ENCODE data around the gene KCNK10. TPM values are rescaled to one million over a fixed set of nuclear protein-coding genes. Genes with fewer than 3 reads are reported as not detected.

Gene KCNK10
- total and polyA plus RNA-seq, 9 donors = 0.01 to 0.23 (median 0.04) TPM; not detected in 4

DNA sequence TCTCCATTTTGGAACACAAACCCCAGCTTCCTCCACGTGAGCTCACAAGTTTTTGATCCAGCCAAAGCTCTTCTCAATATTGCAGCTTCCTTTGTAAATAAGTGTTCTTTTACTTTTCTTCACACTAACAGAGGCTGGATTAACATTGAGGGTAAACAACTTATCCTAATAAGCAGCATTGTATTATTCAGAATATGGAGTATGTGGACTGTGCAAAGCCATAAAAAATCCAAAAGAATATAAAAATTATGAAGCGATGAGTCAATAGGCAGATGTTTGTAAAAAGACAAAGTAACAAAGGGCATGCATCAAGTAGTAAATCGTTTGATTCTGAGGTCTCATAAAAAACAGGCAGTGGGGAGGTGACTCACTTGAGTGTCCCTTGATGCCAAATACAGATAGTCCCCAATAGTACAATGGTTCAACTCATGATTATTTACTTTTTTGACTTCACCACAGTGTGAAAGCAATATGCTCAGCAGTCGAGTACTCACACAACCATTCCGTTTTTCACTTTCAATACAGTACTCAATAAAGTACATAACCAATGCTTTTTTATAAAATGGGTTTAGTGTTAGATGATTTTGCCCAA, 23.1 kb upstream of the KCNK10 start:
- H3K27me3 ChIP-seq (ENCODE audit: control insufficient read depth, insufficient read depth, low read length) = no peaks in the 10 kb centered on the region
- H3K36me3 ChIP-seq (ENCODE audit: control insufficient read depth, insufficient read depth, low read length) = no peaks in the 10 kb centered on the region
- DNase-seq = no peak
- no peaks in the 10 kb centered on the region for H3K4me1 ChIP-seq (ENCODE audit: control insufficient read depth, insufficient read depth, low read length)
- H3K27ac ChIP-seq (ENCODE audit: low read length) = no peak overlapping the region
- H3K4me3 ChIP-seq (ENCODE audit: low read length) = no peak overlapping the region
- WGBS (ENCODE audit: insufficient coverage) = 65% methylated on average over 2 of the region's 5 CpGs
- H3K9me3 ChIP-seq (replicated peaks; ENCODE audit: control insufficient read depth, low read depth, low read length) = no peaks in the 10 kb centered on the region

DNA sequence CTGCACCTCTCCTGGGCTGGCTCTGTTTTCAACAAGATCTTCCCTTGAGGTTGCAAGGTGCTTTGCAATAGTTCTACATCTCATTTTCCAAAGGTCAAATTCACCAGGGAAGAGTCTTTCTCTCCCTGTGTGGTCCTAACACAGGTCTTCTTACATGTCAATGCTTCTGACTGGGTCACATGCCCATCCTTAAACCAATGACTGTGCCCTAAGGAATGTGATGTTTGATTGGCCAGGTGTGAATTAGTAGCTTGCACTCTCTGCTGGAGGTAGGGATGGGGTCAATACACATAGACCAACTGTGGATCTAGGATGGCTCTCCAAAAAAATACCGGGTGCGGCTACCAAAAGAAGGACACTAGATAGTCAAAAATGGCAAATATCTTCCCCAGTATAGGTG, 19.9 kb upstream of the KCNK10 start:
- Histone ChIP-seq H3K27ac (ENCODE audit: low read length) (no peak overlapping the region), H3K27me3 (ENCODE audit: control insufficient read depth, insufficient read depth, low read length) (no peaks in the 10 kb centered on the region), H3K4me1 (ENCODE audit: control insufficient read depth, insufficient read depth, low read length) (no peaks in the 10 kb centered on the region), H3K36me3 (ENCODE audit: control insufficient read depth, insufficient read depth, low read length) (no peaks in the 10 kb centered on the region), H3K4me3 (ENCODE audit: low read length) (no peak overlapping the region), H3K9me3 (replicated peaks; ENCODE audit: control insufficient read depth, low read depth, low read length) (no peaks in the 10 kb centered on the region)
- no CpG with 5 or more reads among the region's 2 CpGs for WGBS (ENCODE audit: insufficient coverage)
- DNase-seq = no peak

DNA sequence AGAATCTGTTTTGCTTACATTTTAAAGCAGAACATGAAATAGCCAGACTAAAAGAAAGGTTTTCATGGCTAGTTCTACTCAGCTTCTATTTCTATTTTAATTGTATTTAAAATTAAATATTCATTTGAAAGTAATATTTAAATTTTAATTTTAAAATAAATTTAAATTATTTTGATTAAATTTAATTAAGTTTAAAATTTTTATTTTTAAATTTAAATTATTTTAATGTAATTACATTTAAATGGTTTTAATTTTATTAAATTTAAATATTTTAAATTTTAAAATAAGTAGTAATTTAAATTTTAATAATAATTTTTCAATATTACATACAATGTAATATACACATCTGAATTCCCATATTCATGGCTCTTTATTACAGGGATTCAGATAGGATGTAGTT, 17.3 kb upstream of the KCNK10 start:
- H3K36me3 ChIP-seq (ENCODE audit: control insufficient read depth, insufficient read depth, low read length) = no peaks in the 10 kb centered on the region
- DNase-seq = no peak
- H3K27me3 ChIP-seq (ENCODE audit: control insufficient read depth, insufficient read depth, low read length) = no peaks in the 10 kb centered on the region
- H3K4me1 ChIP-seq (ENCODE audit: control insufficient read depth, insufficient read depth, low read length) = no peaks in the 10 kb centered on the region
- no peak overlapping the region for H3K27ac ChIP-seq (ENCODE audit: low read length)
- no peak overlapping the region for H3K4me3 ChIP-seq (ENCODE audit: low read length)
- no peaks in the 10 kb centered on the region for H3K9me3 ChIP-seq (replicated peaks; ENCODE audit: control insufficient read depth, low read depth, low read length)

DNA sequence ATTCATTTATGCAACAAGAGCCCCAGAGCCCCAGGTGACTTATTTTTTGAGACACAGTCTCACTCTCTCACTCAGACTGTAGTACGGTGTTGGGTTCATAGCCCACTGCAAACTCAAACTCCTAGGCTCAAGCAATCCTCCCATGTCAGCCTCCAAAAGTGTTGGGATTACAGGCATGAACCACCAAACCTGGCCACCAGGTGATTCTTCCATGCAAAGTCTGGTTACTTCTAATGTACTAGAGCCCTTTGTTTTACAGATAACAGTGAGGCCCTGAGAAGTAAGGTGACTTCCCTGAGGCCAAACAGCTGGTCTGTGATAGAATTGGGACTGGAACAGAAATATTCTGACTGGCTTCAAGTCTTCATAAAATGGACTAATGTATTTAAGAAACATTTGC, 10.0 kb upstream of the KCNK10 start:
- Histone ChIP-seq H3K4me3 (ENCODE audit: low read length) (no peak overlapping the region), H3K4me1 (ENCODE audit: control insufficient read depth, insufficient read depth, low read length) (no peaks in the 10 kb centered on the region), H3K27me3 (ENCODE audit: control insufficient read depth, insufficient read depth, low read length) (peaks cover 2% of the 10 kb centered on the region), H3K27ac (ENCODE audit: low read length) (no peak overlapping the region), H3K36me3 (ENCODE audit: control insufficient read depth, insufficient read depth, low read length) (no peaks in the 10 kb centered on the region), H3K9me3 (replicated peaks; ENCODE audit: control insufficient read depth, low read depth, low read length) (no peaks in the 10 kb centered on the region)
- DNase-seq = no peak
- no CpG with 5 or more reads among the region's 1 CpG for WGBS (ENCODE audit: insufficient coverage)

DNA sequence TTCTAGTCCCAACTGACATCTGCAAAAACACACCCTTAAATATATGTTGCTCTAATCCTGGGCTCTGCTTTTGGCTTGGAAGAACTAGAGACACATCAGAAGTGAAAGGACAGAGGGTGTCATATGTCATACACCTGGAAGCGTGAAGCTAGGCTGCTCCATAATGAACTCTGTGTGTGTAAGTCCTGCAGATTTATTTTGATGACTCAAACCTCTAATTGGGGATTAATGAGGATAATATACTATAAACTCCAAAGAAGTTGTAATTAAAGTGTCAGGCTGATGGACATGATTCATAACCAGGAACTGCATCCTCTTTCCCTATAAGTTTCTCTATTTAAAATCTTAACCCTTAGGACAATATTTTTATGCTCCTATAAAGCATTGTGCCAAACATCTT, 4.4 kb upstream of the KCNK10 start:
- Histone ChIP-seq H3K27ac (ENCODE audit: low read length) (no peak overlapping the region), H3K27me3 (ENCODE audit: control insufficient read depth, insufficient read depth, low read length) (peaks cover 49% of the 10 kb centered on the region), H3K36me3 (ENCODE audit: control insufficient read depth, insufficient read depth, low read length) (no peaks in the 10 kb centered on the region), H3K4me3 (ENCODE audit: low read length) (no peak overlapping the region), H3K9me3 (replicated peaks; ENCODE audit: control insufficient read depth, low read depth, low read length) (no peaks in the 10 kb centered on the region), H3K4me1 (ENCODE audit: control insufficient read depth, insufficient read depth, low read length) (peaks cover 13% of the 10 kb centered on the region)
- no peak for DNase-seq
- no CpG with 5 or more reads among the region's 1 CpG for WGBS (ENCODE audit: insufficient coverage)

DNA sequence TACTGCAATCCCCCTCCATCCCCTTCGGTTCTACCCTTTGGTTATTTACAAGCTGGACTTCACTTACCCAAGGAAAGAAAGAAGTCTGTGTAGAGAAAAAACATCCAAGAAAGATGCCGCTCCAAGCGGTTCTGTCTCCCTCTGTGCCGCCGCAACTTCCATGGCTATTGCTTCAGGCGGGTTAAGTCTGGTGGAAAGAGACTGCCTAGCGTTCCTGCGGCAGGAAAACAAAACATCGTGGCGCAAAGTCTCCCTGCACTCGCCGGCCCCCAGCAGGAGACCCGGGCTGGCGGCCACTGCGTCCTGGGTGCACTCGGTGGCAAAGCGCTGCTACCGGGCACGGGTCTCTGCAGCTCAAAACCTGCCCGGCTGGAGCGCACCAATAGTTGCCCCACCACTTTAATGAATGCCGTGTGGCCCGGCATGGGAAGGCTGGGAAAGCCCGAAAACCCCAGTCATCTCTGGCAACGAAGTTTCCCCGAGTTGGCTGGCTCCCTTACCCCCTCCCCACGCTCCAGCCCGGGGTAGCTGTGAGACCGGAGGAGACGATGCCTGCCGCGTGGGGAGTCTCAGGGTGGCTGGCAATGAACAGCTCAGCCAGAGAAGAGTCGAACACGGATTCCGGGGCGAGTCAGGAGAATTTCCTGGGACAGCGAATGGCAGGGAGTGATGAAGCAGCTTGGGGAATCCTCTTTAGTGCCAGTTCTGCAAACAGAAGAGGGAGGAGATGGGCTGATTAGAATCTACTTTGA, 3.5 kb upstream of the KCNK10 start:
- WGBS (ENCODE audit: insufficient coverage) = 0% methylated on average over 31 of the region's 37 CpGs
- Histone ChIP-seq H3K27me3 (ENCODE audit: control insufficient read depth, insufficient read depth, low read length) (peaks cover 57% of the 10 kb centered on the region), H3K9me3 (replicated peaks; ENCODE audit: control insufficient read depth, low read depth, low read length) (no peaks in the 10 kb centered on the region), H3K4me3 (ENCODE audit: low read length) (no peak overlapping the region), H3K36me3 (ENCODE audit: control insufficient read depth, insufficient read depth, low read length) (no peaks in the 10 kb centered on the region), H3K27ac (ENCODE audit: low read length) (no peak overlapping the region), H3K4me1 (ENCODE audit: control insufficient read depth, insufficient read depth, low read length) (peaks cover 19% of the 10 kb centered on the region)
- DNase-seq = no peak

DNA sequence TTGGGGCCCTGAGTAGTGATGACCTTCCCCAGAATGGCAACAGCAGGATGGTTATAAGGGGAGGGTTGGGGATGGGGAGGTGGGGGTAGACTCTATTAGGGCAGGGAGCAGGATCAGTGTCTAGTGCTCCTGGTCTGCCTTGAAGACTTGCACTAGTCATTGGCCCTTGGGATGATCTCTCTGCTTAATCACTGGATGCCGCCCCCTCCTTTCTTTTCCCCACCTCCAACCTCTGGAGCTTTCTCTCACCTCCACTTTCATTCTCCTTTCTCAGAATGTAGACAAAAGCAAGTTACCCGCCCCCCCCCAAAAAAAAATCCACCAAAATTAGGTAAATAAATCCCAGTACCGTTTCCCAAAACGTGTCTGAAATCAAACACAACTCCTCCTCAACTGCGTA, 2.8 kb upstream of the KCNK10 start:
- no peaks in the 10 kb centered on the region for H3K36me3 ChIP-seq (ENCODE audit: control insufficient read depth, insufficient read depth, low read length)
- 80% methylated on average over 1 of the region's 5 CpGs for WGBS (ENCODE audit: insufficient coverage)
- DNase-seq = no peak

DNA sequence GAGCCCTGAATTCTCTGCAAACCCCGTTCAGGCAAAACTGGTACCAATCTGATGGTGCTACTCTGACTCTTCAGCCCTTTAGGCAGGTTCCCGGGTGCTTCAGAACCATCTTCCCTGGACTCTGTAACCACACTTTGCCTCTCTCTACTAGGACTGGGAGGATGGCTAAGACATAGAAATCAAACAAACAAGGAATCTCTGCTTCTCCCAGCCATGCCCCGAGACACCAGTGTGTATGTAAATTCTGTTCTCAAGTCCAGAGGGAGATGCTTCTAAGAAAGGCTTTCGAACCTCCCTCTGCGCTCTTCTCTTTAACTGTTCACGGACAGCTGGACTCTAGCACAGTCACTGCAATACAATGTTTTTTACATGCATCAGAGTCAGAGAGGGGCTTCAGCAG, 1.9 kb upstream of the KCNK10 start:
- peaks cover 66% of the 10 kb centered on the region for H3K27me3 ChIP-seq (ENCODE audit: control insufficient read depth, insufficient read depth, low read length)
- no peaks in the 10 kb centered on the region for H3K36me3 ChIP-seq (ENCODE audit: control insufficient read depth, insufficient read depth, low read length)
- DNase-seq = no peak
- no peak overlapping the region for H3K4me3 ChIP-seq (ENCODE audit: low read length)
- H3K4me1 ChIP-seq (ENCODE audit: control insufficient read depth, insufficient read depth, low read length) = peaks cover 19% of the 10 kb centered on the region
- no peaks in the 10 kb centered on the region for H3K9me3 ChIP-seq (replicated peaks; ENCODE audit: control insufficient read depth, low read depth, low read length)
- H3K27ac ChIP-seq (ENCODE audit: low read length) = no peak overlapping the region
- 77% methylated on average over 2 of the region's 6 CpGs for WGBS (ENCODE audit: insufficient coverage)

More for the DNA sequence above, 2.8 kb upstream of the KCNK10 start:
- Histone ChIP-seq H3K27me3 (ENCODE audit: control insufficient read depth, insufficient read depth, low read length) (peaks cover 60% of the 10 kb centered on the region), H3K4me3 (ENCODE audit: low read length) (no peak overlapping the region), H3K9me3 (replicated peaks; ENCODE audit: control insufficient read depth, low read depth, low read length) (no peaks in the 10 kb centered on the region), H3K4me1 (ENCODE audit: control insufficient read depth, insufficient read depth, low read length) (peaks cover 19% of the 10 kb centered on the region), H3K27ac (ENCODE audit: low read length) (no peak overlapping the region)

DNA sequence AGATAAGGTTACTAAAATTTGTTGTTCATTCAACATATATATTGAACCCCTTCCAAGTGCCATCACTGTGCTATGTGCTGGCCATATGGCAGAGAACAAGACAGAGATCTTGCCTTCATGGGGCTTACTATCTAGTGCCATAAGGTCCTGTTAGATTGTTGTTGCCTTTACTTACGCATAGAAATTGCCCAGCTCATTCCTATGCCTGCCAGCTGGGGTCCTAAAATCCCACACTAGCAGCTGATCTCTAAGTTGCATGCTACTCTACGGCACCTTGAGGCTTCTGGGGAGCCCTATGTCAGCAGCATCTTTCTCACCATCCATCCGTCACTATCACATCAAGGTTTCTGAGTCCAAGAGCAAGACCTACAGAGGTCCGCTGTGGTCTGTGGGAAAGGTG, 1.4 kb upstream of the KCNK10 start:
- Histone ChIP-seq H3K4me3 (ENCODE audit: low read length) (no peak overlapping the region), H3K9me3 (replicated peaks; ENCODE audit: control insufficient read depth, low read depth, low read length) (no peaks in the 10 kb centered on the region), H3K4me1 (ENCODE audit: control insufficient read depth, insufficient read depth, low read length) (peaks cover 19% of the 10 kb centered on the region), H3K27me3 (ENCODE audit: control insufficient read depth, insufficient read depth, low read length) (peaks cover 66% of the 10 kb centered on the region), H3K27ac (ENCODE audit: low read length) (no peak overlapping the region), H3K36me3 (ENCODE audit: control insufficient read depth, insufficient read depth, low read length) (no peaks in the 10 kb centered on the region)
- DNase-seq = no peak
- WGBS (ENCODE audit: insufficient coverage) = 61% methylated on average over 2 of the region's 4 CpGs

DNA sequence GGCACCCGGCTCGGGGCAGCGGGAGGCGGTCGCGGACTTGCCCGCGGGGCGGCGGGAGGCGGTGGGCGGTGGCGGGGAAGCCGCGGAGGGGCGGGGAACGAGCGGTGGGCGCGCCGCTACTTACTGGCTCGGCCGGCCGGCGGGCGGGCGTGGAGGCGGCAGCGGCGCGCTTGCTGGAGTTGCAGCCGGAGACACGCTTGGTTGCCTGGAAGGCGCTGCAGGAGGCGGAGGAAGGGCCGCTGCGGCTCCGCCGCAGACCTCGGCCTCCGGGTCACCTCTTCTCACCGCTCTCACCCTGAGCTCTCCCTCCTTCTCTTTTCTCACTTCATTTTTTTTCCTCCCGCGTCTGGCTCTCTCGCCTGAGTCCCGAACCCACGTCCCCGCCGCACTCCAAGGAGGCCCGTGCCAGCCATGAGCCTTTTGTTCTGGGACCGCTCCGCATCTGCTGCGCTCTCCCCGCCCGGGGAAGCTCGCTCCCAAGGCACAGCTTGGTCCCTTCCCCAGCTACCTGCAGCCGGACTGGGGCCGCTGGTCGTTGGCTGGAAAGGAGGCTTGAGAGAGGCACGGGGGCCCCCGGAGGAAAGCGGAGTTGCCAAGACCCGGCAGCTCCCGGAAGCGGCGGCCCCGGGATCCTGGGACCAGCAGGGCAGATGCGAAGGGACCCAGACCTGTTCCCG, 592 bp upstream of the KCNK10 start:
- H3K27ac ChIP-seq (ENCODE audit: low read length) = no peak overlapping the region
- no peaks in the 10 kb centered on the region for H3K9me3 ChIP-seq (replicated peaks; ENCODE audit: control insufficient read depth, low read depth, low read length)
- under 1% methylated on average over 67 of the region's 69 CpGs for WGBS (ENCODE audit: insufficient coverage)
- peaks cover 66% of the 10 kb centered on the region for H3K27me3 ChIP-seq (ENCODE audit: control insufficient read depth, insufficient read depth, low read length)
- peak overlapping the region; percentile 38 for H3K4me3 ChIP-seq (ENCODE audit: low read length)
- peaks cover 19% of the 10 kb centered on the region for H3K4me1 ChIP-seq (ENCODE audit: control insufficient read depth, insufficient read depth, low read length)
- no peaks in the 10 kb centered on the region for H3K36me3 ChIP-seq (ENCODE audit: control insufficient read depth, insufficient read depth, low read length)
- peak; percentile 40 for DNase-seq
